ENCODE results near the gene ZNF391. TPM values are rescaled to one million over a fixed set of nuclear protein-coding genes. Genes with fewer than 3 reads are reported as not detected.
"Not testable (repeated sequence)": the region's sequence is repeated elsewhere in the genome, so short reads cannot be mapped to it uniquely, and the experiment has no call there.

ZNF391 gene
- total RNA-seq, 1 donor from 2014 or later: 0.03 TPM

- no peak for DNase-seq (ENCODE audit: low read depth)
Measured at GRCh38 chr6:27422651-27423332, 34.2 kb downstream of the ZNF391 start.

- DNase-seq (ENCODE audit: low read depth): not testable (repeated sequence)
Measured at GRCh38 chr6:27424851-27425250, 36.3 kb downstream of the ZNF391 start.

- no peak for DNase-seq (ENCODE audit: low read depth)
Measured at GRCh38 chr6:27426045-27426620, 37.6 kb downstream of the ZNF391 start.

- DNase-seq (ENCODE audit: low read depth): no peak
Measured at GRCh38 chr6:27428502-27428901, 39.9 kb downstream of the ZNF391 start.

GRCh38 chr6:27428966-27429365 lies 40.4 kb downstream of the ZNF391 start:
- DNase-seq (ENCODE audit: low read depth): no peak

GRCh38 chr6:27433714-27434113 lies 45.2 kb downstream of the ZNF391 start:
- no peak for DNase-seq (ENCODE audit: low read depth)

GRCh38 chr6:27439371-27439770 lies 50.8 kb downstream of the ZNF391 start:
- DNase-seq (ENCODE audit: low read depth): no peak

GRCh38 chr6:27441001-27441400 lies 52.4 kb downstream of the ZNF391 start:
- DNase-seq (ENCODE audit: low read depth): no peak

- no peak for DNase-seq (ENCODE audit: low read depth)
Measured at GRCh38 chr6:27442932-27443331, 54.4 kb downstream of the ZNF391 start.

- no peak for DNase-seq (ENCODE audit: low read depth)
Measured at GRCh38 chr6:27448456-27448855, 59.9 kb downstream of the ZNF391 start.

- DNase-seq (ENCODE audit: low read depth): no peak
Measured at GRCh38 chr6:27451660-27452390, 63.3 kb downstream of the ZNF391 start.

GRCh38 chr6:27452496-27452897 lies 63.9 kb downstream of the ZNF391 start:
- no peak for DNase-seq (ENCODE audit: low read depth)

Other genes with a start within 250 kb of the ZNF391 start
- not detected in 2 replicates for gene PRSS16, start 141.1 kb upstream of the ZNF391 start, total RNA-seq
- gene POM121L2, start 76.5 kb upstream of the ZNF391 start, total RNA-seq: not detected in 2 replicates
- 15.0 and 15.8 TPM in 2 replicates for gene ZNF184, start 84.3 kb downstream of the ZNF391 start, total RNA-seq